Limb (tissue), 2 donors: ENCODE data around the gene ZNF407.

Experiments used
- DNase-seq, 2 donors: peaks; one replicate each; pipeline ENCODE4 v3.0.0-alpha.2; 2016; ENCODE audit errors: extremely low spot score in 2 of 2

Gene ZNF407

GRCh38 chr18:74630804-74631203 is 33.1 kb downstream of the ZNF407 start:
- no peak for DNase-seq

GRCh38 chr18:74631212-74631611 is 33.5 kb downstream of the ZNF407 start:
- DNase-seq, result no peak

- no peak for DNase-seq
Measured at GRCh38 chr18:74631623-74632350, 34.1 kb downstream of the ZNF407 start.

- no peak for DNase-seq
Measured at GRCh38 chr18:74632351-74632679, 34.6 kb downstream of the ZNF407 start.

GRCh38 chr18:74632856-74633255 is 35.2 kb downstream of the ZNF407 start:
- no peak for DNase-seq

- DNase-seq, result no peak
Measured at GRCh38 chr18:74633652-74634352, 36.1 kb downstream of the ZNF407 start.

GRCh38 chr18:74635224-74635975 is 37.7 kb downstream of the ZNF407 start:
- DNase-seq, result no peak

GRCh38 chr18:74637070-74637469 is 39.4 kb downstream of the ZNF407 start:
- no peak for DNase-seq

GRCh38 chr18:74638210-74638609 is 40.5 kb downstream of the ZNF407 start:
- DNase-seq, result no peak

- no peak for DNase-seq
Measured at GRCh38 chr18:74644713-74645112, 47.0 kb downstream of the ZNF407 start.

GRCh38 chr18:74645679-74646078 is 48.0 kb downstream of the ZNF407 start:
- DNase-seq, result no peak

- no peak for DNase-seq
Measured at GRCh38 chr18:74651327-74652128, 53.9 kb downstream of the ZNF407 start.

- peak in 1 of 2 donors; percentile 56 for DNase-seq
Measured at GRCh38 chr18:74652392-74652988, 54.8 kb downstream of the ZNF407 start.

GRCh38 chr18:74654638-74655037 is 57.0 kb downstream of the ZNF407 start:
- DNase-seq, result peak in 1 of 2 donors; percentile 86

GRCh38 chr18:74661008-74661407 is 63.3 kb downstream of the ZNF407 start:
- DNase-seq, result no peak

GRCh38 chr18:74661691-74662090 is 64.0 kb downstream of the ZNF407 start:
- DNase-seq, result no peak

- DNase-seq, result no peak
Measured at GRCh38 chr18:74662622-74663021, 65.0 kb downstream of the ZNF407 start.

GRCh38 chr18:74665346-74665745 is 67.7 kb downstream of the ZNF407 start:
- DNase-seq, result no peak

GRCh38 chr18:74665905-74666304 is 68.2 kb downstream of the ZNF407 start:
- DNase-seq, result no peak

GRCh38 chr18:74669136-74669798 is 71.6 kb downstream of the ZNF407 start:
- no peak for DNase-seq

GRCh38 chr18:74672371-74672770 is 74.7 kb downstream of the ZNF407 start:
- DNase-seq, result no peak
